OCI-LY7 (cell line): ENCODE measurements around the gene CISD3. TPM values are rescaled to one million over a fixed set of nuclear protein-coding genes. Genes with fewer than 3 reads are reported as not detected.

Source experiments
- BruUV-seq: library from RNA; stranded (reverse); fragments of 400-500 nt; replicated peaks from 2 replicates; lab custom pipeline; 2021; lab: Mats Ljungman, UMichigan
- CTCF ChIA-PET: fragments of 300-600 bp; sonication (Branson Sonifier 250); formaldehyde crosslinking; loops from one replicate; lab custom pipeline; 2022; ENCODE audit warnings: antibody characterized with exemption; ENCODE audit not compliant: unreplicated experiment; lab: Charles Lee
- POLR2A ChIA-PET: fragments of 300-600 bp; sonication (Branson Sonifier 250); formaldehyde crosslinking; loops from one replicate; lab custom pipeline; 2022; ENCODE audit warnings: antibody characterized with exemption; lab: Charles Lee
- DNase-seq: peaks from one replicate; pipeline ENCODE4 v3.0.0-alpha.2; 2015; ENCODE audit warnings: low spot score
- H2AFZ ChIP-seq: fragments of 200-600 bp; sonication (generic), shearing (Covaris generic); 2 replicates; pipeline ENCODE4 v1.6.1; 2014; ENCODE audit warnings: mild to moderate bottlenecking, antibody characterized with exemption, low read length, moderate library complexity
- H3K27ac ChIP-seq: fragments of 200-600 bp; sonication (generic); 2 replicates; pipeline ENCODE4 v1.5.1; 2014; ENCODE audit warnings: mixed run types, low read depth, mild to moderate bottlenecking, moderate library complexity, low read length, inconsistent platforms; ENCODE audit not compliant: poor library complexity, severe bottlenecking
- H3K36me3 ChIP-seq: fragments of 200-600 bp; sonication (generic); 2 replicates; pipeline ENCODE4 v1.6.1; 2014; ENCODE audit warnings: mild to moderate bottlenecking, antibody characterized with exemption, low read length, moderate library complexity, mixed read lengths; ENCODE audit not compliant: insufficient read depth
- H3K4me1 ChIP-seq: fragments of 200-600 bp; sonication (generic); 2 replicates; pipeline ENCODE4 v1.5.1; 2014; ENCODE audit warnings: mild to moderate bottlenecking, low read length; ENCODE audit not compliant: insufficient read depth, poor library complexity, severe bottlenecking
- H3K4me2 ChIP-seq: fragments of 200-600 bp; sonication (generic); 2 replicates; pipeline ENCODE4 v1.6.1; 2014; ENCODE audit warnings: mild to moderate bottlenecking, low read length
- H3K4me3 ChIP-seq: fragments of 200-600 bp; sonication (generic); 2 replicates; pipeline ENCODE4 v1.5.1; 2014; ENCODE audit warnings: mild to moderate bottlenecking, low read depth, low read length; ENCODE audit not compliant: poor library complexity, severe bottlenecking
- H3K79me2 ChIP-seq: fragments of 200-600 bp; sonication (generic); 2 replicates; pipeline ENCODE4 v1.6.1; 2016; ENCODE audit warnings: low read depth, mild to moderate bottlenecking, low read length, moderate library complexity, mixed read lengths; ENCODE audit not compliant: insufficient read depth
- H3K9me2 ChIP-seq: fragments of 200-600 bp; sonication (generic); 2 replicates; pipeline ENCODE4 v1.6.1; 2016; ENCODE audit warnings: mild to moderate bottlenecking, low read length, mixed read lengths; ENCODE audit not compliant: insufficient read depth
- H3K9me3 ChIP-seq: fragments of 200-600 bp; sonication (generic); 2 replicates; pipeline ENCODE4 v1.6.1; 2014; ENCODE audit warnings: mild to moderate bottlenecking, mixed run types, low read length, mixed read lengths
- H4K20me1 ChIP-seq: fragments of 200-600 bp; sonication (generic); 2 replicates; pipeline ENCODE4 v1.6.1; 2014; ENCODE audit warnings: mild to moderate bottlenecking, antibody characterized with exemption, low read length, moderate library complexity, mixed read lengths; ENCODE audit not compliant: insufficient read depth
- EZH2phosphoT487 ChIP-seq: fragments of 200-600 bp; sonication (generic); IDR thresholded peaks from 2 replicates; pipeline ENCODE4 v1.6.1; 2018; ENCODE audit warnings: low read depth, borderline replicate concordance, mild to moderate bottlenecking, mixed run types, antibody characterized with exemption, low read length, moderate library complexity, mixed read lengths
- intact Hi-C: fragments of 100-400 bp; cut with micrococcal nuclease; formaldehyde crosslinking; loops from one replicate; pipeline ENCODE4 v1.10.0; 2022; ENCODE audit not compliant: unreplicated experiment
- total RNA-seq, 2 experiments: library from RNA; depleted of rRNA in 1 of 2; stranded (reverse); fragments of >200 nt in 1 of 2; shearing (Covaris generic) in 1 of 2; gene quantifications; 2 replicates each; pipeline ENCODE4 v1.2.3, GENCODE V29; 2014 to 2022
- TF ChIP-seq, protein P1 (sequence below): fragments of 200-600 bp; sonication (generic); conservative IDR thresholded peaks from 2 replicates; pipeline ENCODE4 v1.5.1; 2014; ENCODE audit warnings: mild to moderate bottlenecking, antibody characterized with exemption, low read length, moderate library complexity, mixed read lengths

Gene CISD3
- total RNA-seq, 2 experiments from 2014 or later = 13.4 to 25.1 TPM

GRCh38 chr17:38703742-38704605 lies 26.2 kb upstream of the CISD3 start:
- ChIA-PET CTCF (no interaction called here), POLR2A (interaction anchor here (1.0 kb wide), 2 partner anchors 14 to 27 kb away, joined by 3 to 4 read pairs; no protein-coding TSS in a partner anchor)
- intact Hi-C loops = loop anchor here (1.0 to 2.0 kb wide), 2 partner anchors 24 to 43 kb away; no protein-coding TSS in a partner anchor
- no peak for TF ChIP-seq EZH2phosphoT487
- TF ChIP-seq, protein P1, sequence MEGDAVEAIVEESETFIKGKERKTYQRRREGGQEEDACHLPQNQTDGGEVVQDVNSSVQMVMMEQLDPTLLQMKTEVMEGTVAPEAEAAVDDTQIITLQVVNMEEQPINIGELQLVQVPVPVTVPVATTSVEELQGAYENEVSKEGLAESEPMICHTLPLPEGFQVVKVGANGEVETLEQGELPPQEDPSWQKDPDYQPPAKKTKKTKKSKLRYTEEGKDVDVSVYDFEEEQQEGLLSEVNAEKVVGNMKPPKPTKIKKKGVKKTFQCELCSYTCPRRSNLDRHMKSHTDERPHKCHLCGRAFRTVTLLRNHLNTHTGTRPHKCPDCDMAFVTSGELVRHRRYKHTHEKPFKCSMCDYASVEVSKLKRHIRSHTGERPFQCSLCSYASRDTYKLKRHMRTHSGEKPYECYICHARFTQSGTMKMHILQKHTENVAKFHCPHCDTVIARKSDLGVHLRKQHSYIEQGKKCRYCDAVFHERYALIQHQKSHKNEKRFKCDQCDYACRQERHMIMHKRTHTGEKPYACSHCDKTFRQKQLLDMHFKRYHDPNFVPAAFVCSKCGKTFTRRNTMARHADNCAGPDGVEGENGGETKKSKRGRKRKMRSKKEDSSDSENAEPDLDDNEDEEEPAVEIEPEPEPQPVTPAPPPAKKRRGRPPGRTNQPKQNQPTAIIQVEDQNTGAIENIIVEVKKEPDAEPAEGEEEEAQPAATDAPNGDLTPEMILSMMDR = peak; percentile 25; the same call in 1 of the 2 replicates
- H4K20me1 ChIP-seq = peaks cover 12% of the 10 kb centered on the region; the same call in 1 of the 2 replicates
- H2AFZ ChIP-seq = peak overlapping the region; percentile 44; the same call in 1 of the 2 replicates
- no peaks in the 10 kb centered on the region for H3K9me2 ChIP-seq
- peak overlapping the region; percentile 100 for H3K4me2 ChIP-seq
- H3K4me3 ChIP-seq = peak overlapping the region; percentile 81
- H3K9me3 ChIP-seq = no peaks in the 10 kb centered on the region
- peaks cover 37% of the 10 kb centered on the region for H3K79me2 ChIP-seq
- no TSS peak for BruUV-seq
- peaks cover 38% of the 10 kb centered on the region for H3K4me1 ChIP-seq
- peaks cover 20% of the 10 kb centered on the region for H3K36me3 ChIP-seq
- H3K27ac ChIP-seq = peak overlapping the region; percentile 92
- DNase-seq = peak; percentile 94

DNA sequence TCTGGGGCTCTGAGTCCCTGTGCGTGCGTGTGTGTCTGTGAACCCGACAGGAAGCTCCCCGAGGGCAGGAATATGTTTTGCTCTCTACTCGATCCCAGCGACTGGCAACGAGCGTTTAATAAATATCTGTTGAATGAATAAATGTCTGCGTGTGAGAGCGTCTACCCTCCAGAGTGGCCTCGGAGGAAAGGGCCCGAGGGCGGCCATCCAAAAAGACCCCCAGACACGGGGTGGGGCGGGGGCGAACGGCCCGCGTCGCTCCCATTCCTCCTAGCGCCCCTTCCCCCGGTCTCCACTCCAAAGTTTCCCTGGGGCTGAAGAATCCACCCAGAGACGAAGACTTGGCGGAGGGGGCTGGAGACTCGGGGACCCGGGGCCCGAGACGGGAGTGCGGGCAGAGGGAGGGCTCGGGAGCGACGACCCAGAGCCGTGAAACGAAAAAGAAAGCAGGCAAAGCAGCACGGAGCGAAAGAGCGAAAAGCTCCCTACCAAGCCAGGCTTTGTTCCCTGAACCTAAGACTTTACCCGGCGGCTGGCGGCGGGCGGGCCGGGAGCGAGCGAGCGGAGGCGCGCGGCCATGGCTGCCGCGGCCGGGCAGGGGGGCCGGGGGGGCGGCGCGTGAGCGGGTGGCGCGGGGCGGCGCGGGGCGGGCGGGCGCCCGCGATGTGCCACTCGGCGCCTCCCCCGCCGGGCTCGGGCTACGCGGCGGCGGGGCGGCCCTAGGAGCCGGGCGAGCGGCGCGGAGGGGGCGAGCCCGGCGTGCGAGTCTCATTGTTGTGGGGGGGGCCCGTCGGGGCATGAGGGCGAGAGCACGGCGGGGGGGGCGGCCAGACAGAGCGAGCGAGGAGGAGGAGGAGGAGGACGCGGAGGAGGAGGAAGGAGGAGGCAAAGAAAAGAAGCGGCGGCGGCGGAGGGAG lies 25.3 kb upstream of the CISD3 start, which contains the start of gene MLLT6:
Gene MLLT6 (plus strand): TSS at position 668 of the 917 bp plus-strand sequence. CDS start 360 bp downstream, outside the sequence.
- peaks cover 12% of the 10 kb centered on the region; the same call in 1 of the 2 replicates for H4K20me1 ChIP-seq
- H3K9me3 ChIP-seq = no peaks in the 10 kb centered on the region
- ChIA-PET CTCF (no interaction called here), POLR2A (interaction anchor here (0.5 to 1.7 kb wide), 4 partner anchors 14 to 164 kb away, joined by 3 to 6 read pairs (median 4); no protein-coding TSS in a partner anchor)
- TF ChIP-seq, protein P1 = no peak
- no peak for TF ChIP-seq EZH2phosphoT487
- H3K4me2 ChIP-seq = peak within 1 kb of the TSS; percentile 100
- H3K4me1 ChIP-seq = peaks cover 38% of the 10 kb centered on the region
- intact Hi-C loops = loop anchor here (1.0 kb wide), 1 partner anchor 29 kb away; no protein-coding TSS in a partner anchor
- BruUV-seq = TSS peak; percentile 45
- peak within 1 kb of the TSS; percentile 44; the same call in 1 of the 2 replicates for H2AFZ ChIP-seq
- H3K79me2 ChIP-seq = peaks cover 37% of the 10 kb centered on the region
- DNase-seq = peak; percentile 89
- peak within 1 kb of the TSS; percentile 92 for H3K27ac ChIP-seq
- H3K4me3 ChIP-seq = peak within 1 kb of the TSS; percentile 90
- H3K36me3 ChIP-seq = peaks cover 29% of the 10 kb centered on the region
- H3K9me2 ChIP-seq = no peaks in the 10 kb centered on the region
